MM.1S (cell line): ENCODE measurements around the gene GPR183.

Experiments used
- CTCF ChIP-seq: fragments of 300-600 bp; sonication (generic); IDR thresholded peaks from 2 replicates; pipeline ENCODE4 v1.5.1; 2016; ENCODE audit warnings: antibody characterized with exemption, low read length, mixed read lengths
- EZH2 ChIP-seq: fragments of 300-600 bp; sonication (generic); optimal IDR thresholded peaks from 2 replicates; pipeline ENCODE3; 2017; ENCODE audit warnings: low read depth, mild to moderate bottlenecking, antibody characterized with exemption, low read length, mixed read lengths
- EZH2phosphoT487 ChIP-seq: fragments of 300-600 bp; sonication (generic); IDR thresholded peaks from 2 replicates; pipeline ENCODE4 v1.6.1; 2018; ENCODE audit warnings: antibody characterized with exemption, low read length

- TF ChIP-seq EZH2, result no peak
- TF ChIP-seq CTCF, result no peak
- TF ChIP-seq EZH2phosphoT487, result no peak
Measured at GRCh38 chr13:99353246-99353600, 46.0 kb upstream of the GPR183 start.
